Breast epithelium (tissue), 3 donors: Measurements from ENCODE around the gene ADAMTS13.

Experiments used
- CTCF ChIP-seq, 3 donors: fragments of 450-650 bp; IDR thresholded peaks; one replicate each; pipeline ENCODE4 v1.5.1; 2016 to 2017; ENCODE audit warnings: antibody characterized with exemption in 3 of 3, mild to moderate bottlenecking in 3 of 3, moderate library complexity in 3 of 3
- POLR2AphosphoS5 ChIP-seq, 3 donors: sonication (generic); formaldehyde crosslinking; IDR thresholded peaks; one replicate each; pipeline ENCODE4 v1.6.1; 2017; ENCODE audit warnings: antibody characterized with exemption in 3 of 3

- TF ChIP-seq POLR2AphosphoS5 (IDR thresholded peaks at IDR 0.05) (no peak), CTCF (IDR thresholded peaks at IDR 0.05) (no peak)
These were observed 39.8 kb downstream of the ADAMTS13 start for GRCh38 chr9:133461975-133462374.
